WTC11 (cell line): ENCODE results near the gene CCDC178.

Experiments
- CTCF ChIP-seq: fragments of 200-600 bp; IDR thresholded peaks from 2 replicates; pipeline ENCODE4 v1.8.0; 2022; ENCODE audit warnings: antibody characterized with exemption
- FOXJ3 ChIP-seq: sonication (generic); formaldehyde crosslinking; IDR thresholded peaks from 2 replicates; pipeline ENCODE4 v1.9.0; 2021; ENCODE audit warnings: missing genetic modification reagents, mild to moderate bottlenecking, borderline replicate concordance
- IRF1 ChIP-seq: sonication (generic); formaldehyde crosslinking; IDR thresholded peaks from 2 replicates; pipeline ENCODE4 v1.8.0; 2023; ENCODE audit warnings: missing genetic modification reagents
- MAX ChIP-seq: sonication (generic); formaldehyde crosslinking; IDR thresholded peaks from 2 replicates; pipeline ENCODE4 v1.8.0; 2022; ENCODE audit warnings: mild to moderate bottlenecking, missing genetic modification reagents

GRCh38 chr18:33181016-33181415, 259.5 kb downstream of the CCDC178 start:
- no peak for TF ChIP-seq CTCF
- no peak for TF ChIP-seq FOXJ3 (CRISPR knock-in tag)
- TF ChIP-seq IRF1 (CRISPR knock-in tag): no peak
- TF ChIP-seq MAX: no peak
